A549 (cell line): ENCODE data around the gene FHIT. TPM values are rescaled to one million over a fixed set of nuclear protein-coding genes. Genes with fewer than 3 reads are reported as not detected.

ENCODE experiments used
- ATAC-seq, 2 experiments: fragments of 200-7000 bp in 1 of 2; fragments of >200 bp in 1 of 2; cut with Nextera tagmentation in 1 of 2; cut with Tn5 transposase in 1 of 2; 3 replicates each; pipeline versions ENCODE4 v1.8.0 to v1.9.1; 2018 to 2020; ENCODE audit warnings: mild to moderate bottlenecking in 1 of 2, moderate library complexity in 1 of 2
- CTCF ChIA-PET: fragments of 300-600 bp; sonication (Branson Sonifier 250); formaldehyde crosslinking; extraction: SDS; loops from one replicate; lab custom pipeline; 2021; ENCODE audit warnings: antibody characterized with exemption, inconsistent platforms; lab: Yijun Ruan, JAX
- POLR2A ChIA-PET: fragments of 350-600 bp; formaldehyde crosslinking; extraction: SDS; loops from one replicate; lab custom pipeline; 2021; ENCODE audit warnings: antibody characterized with exemption, inconsistent platforms; lab: Yijun Ruan, JAX
- DNase-seq, 2 experiments: peaks; one replicate each; pipeline versions ENCODE4 v3.0.0 to v3.0.0-alpha.2; 2011 to 2016; ENCODE audit warnings: low read depth in 1 of 2, low spot score in 1 of 2
- FAIRE-seq: peaks from 2 replicates; lab custom pipeline; 2011; peaks lifted over from hg19 to GRCh38; lab: Jason Lieb, UNC
- H3K27ac ChIP-seq, 2 experiments: fragments of >200 bp; sonication (Bioruptor Twin); formaldehyde crosslinking; 3 replicates each; pipeline ENCODE4 v1.5.1; 2016 to 2017
- H3K4me1 ChIP-seq: fragments of >200 bp; sonication (Bioruptor Twin); formaldehyde crosslinking; 3 replicates; pipeline ENCODE4 v1.6.1; 2016
- H3K4me2 ChIP-seq: fragments of >200 bp; sonication (Bioruptor Twin); formaldehyde crosslinking; 3 replicates; pipeline ENCODE4 v1.6.1; 2016
- H3K4me3 ChIP-seq: fragments of >200 bp; sonication (Bioruptor Twin); formaldehyde crosslinking; 3 replicates; pipeline ENCODE4 v1.5.1; 2016
- H3K9me3 ChIP-seq: fragments of >200 bp; sonication (Bioruptor Twin); formaldehyde crosslinking; 3 replicates; pipeline ENCODE4 v1.6.1; 2016
- BCL3 ChIP-seq: fragments of >200 bp; sonication (Bioruptor Twin); formaldehyde crosslinking; IDR thresholded peaks from 3 replicates; pipeline ENCODE4 v1.6.1; 2016
- CBX2 ChIP-seq: fragments of 200-600 bp; sonication (generic); IDR thresholded peaks from 2 replicates; pipeline ENCODE4 v1.6.1; 2016; ENCODE audit warnings: low read depth, mild to moderate bottlenecking, borderline replicate concordance
- CBX8 ChIP-seq: fragments of 200-600 bp; sonication (generic); IDR thresholded peaks from 2 replicates; pipeline ENCODE4 v1.6.1; 2016
- CHD2 ChIP-seq: fragments of 150-350 bp; IDR thresholded peaks from 2 replicates; pipeline ENCODE4 v1.6.1; 2014; ENCODE audit warnings: low read length; ENCODE audit not compliant: partially characterized antibody
- EHF ChIP-seq: fragments of 250-450 bp; sonication (Bioruptor Pico); IDR thresholded peaks from 2 replicates; pipeline ENCODE4 v1.5.0; 2020; ENCODE audit warnings: mild to moderate bottlenecking
- EHMT2 ChIP-seq: fragments of 200-600 bp; sonication (generic); IDR thresholded peaks from 2 replicates; pipeline ENCODE4 v1.6.1; 2016; ENCODE audit warnings: antibody characterized with exemption, low read depth, mild to moderate bottlenecking, moderate library complexity
- ELK1 ChIP-seq: fragments of 150-350 bp; IDR thresholded peaks from 2 replicates; pipeline ENCODE4 v1.6.1; 2014; ENCODE audit warnings: low read depth, mild to moderate bottlenecking, low read length
- EP300 ChIP-seq, 2 experiments: fragments of >200 bp; sonication (Bioruptor Twin); formaldehyde crosslinking; IDR thresholded peaks; 2 replicates in 1 of 2; 3 replicates in 1 of 2; pipeline ENCODE4 v1.6.1; 2016 to 2017
- ESRRA ChIP-seq: fragments of 150-350 bp; IDR thresholded peaks from 2 replicates; pipeline ENCODE4 v1.6.1; 2014; ENCODE audit warnings: mild to moderate bottlenecking, low read length, borderline replicate concordance
- GATA3 ChIP-seq: IDR thresholded peaks from 2 replicates; pipeline ENCODE4 v1.6.1; 2012; ENCODE audit warnings: borderline replicate concordance
- HDAC2 ChIP-seq: fragments of 200-600 bp; sonication (generic); IDR thresholded peaks from 2 replicates; pipeline ENCODE4 v1.6.1; 2016
- HOXA7 ChIP-seq: fragments of 250-450 bp; sonication (Bioruptor Pico); IDR thresholded peaks from 2 replicates; pipeline ENCODE4 v1.5.0; 2020; ENCODE audit warnings: mild to moderate bottlenecking, moderate library complexity
- HOXB5 ChIP-seq: fragments of 250-450 bp; sonication (Bioruptor Pico); IDR thresholded peaks from 2 replicates; pipeline ENCODE4 v1.5.0; 2020; ENCODE audit warnings: mild to moderate bottlenecking, moderate library complexity
- JUN ChIP-seq, 2 experiments: fragments of >200 bp; sonication (Bioruptor Twin); formaldehyde crosslinking; IDR thresholded peaks; 2 replicates in 1 of 2; 3 replicates in 1 of 2; pipeline ENCODE4 v1.6.1; 2016 to 2017
- JUNB ChIP-seq: fragments of >200 bp; sonication (Bioruptor Twin); formaldehyde crosslinking; IDR thresholded peaks from 2 replicates; pipeline ENCODE4 v1.6.1; 2016
- NFE2L2 ChIP-seq: fragments of 150-350 bp; conservative IDR thresholded peaks from 2 replicates; pipeline ENCODE4 v1.6.1; 2014; ENCODE audit warnings: low read length
- PHF8 ChIP-seq: fragments of 200-600 bp; sonication (generic); IDR thresholded peaks from 2 replicates; pipeline ENCODE4 v1.6.1; 2016; ENCODE audit warnings: low read depth, mild to moderate bottlenecking, antibody characterized with exemption, moderate library complexity, borderline replicate concordance
- RARB ChIP-seq: fragments of 250-450 bp; sonication (Bioruptor Pico); IDR thresholded peaks from 2 replicates; pipeline ENCODE4 v1.8.0; 2021; ENCODE audit warnings: mild to moderate bottlenecking, moderate library complexity
- RCOR1 ChIP-seq: fragments of 150-350 bp; IDR thresholded peaks from 2 replicates; pipeline ENCODE4 v1.6.1; 2014; ENCODE audit warnings: antibody characterized with exemption, low read length, low read depth
- TP53 ChIP-seq: fragments of 250-450 bp; sonication (Bioruptor Pico); IDR thresholded peaks from 2 replicates; pipeline ENCODE4 v1.5.0; 2021; ENCODE audit warnings: mild to moderate bottlenecking, moderate library complexity
- ZC3H11A ChIP-seq: fragments of 450-650 bp; IDR thresholded peaks from 2 replicates; pipeline ENCODE4 v1.6.1; 2014; ENCODE audit warnings: antibody characterized with exemption, mild to moderate bottlenecking
- ZNF302 ChIP-seq: fragments of 250-450 bp; sonication (Bioruptor Pico); IDR thresholded peaks from 2 replicates; pipeline ENCODE4 v1.9.0; 2021; ENCODE audit warnings: inconsistent platforms, mild to moderate bottlenecking, moderate library complexity
- WGBS: methylation state at CpG from one replicate; pipeline ENCODE4 v1.1.6; 2017; ENCODE audit errors: missing lambda C conversion rate; 5-methylcytosine and 5-hydroxymethylcytosine counted together
- polyA plus RNA-seq, 4 experiments: library from polyadenylated mRNA; depleted of rRNA in 3 of 4; stranded (reverse); fragments of >200 nt; fragmentation: RNase III in 1 of 4; extraction: RNeasy Plus Mini Kit Qiagen cat#74134 plus additional on column Dnase treatment in 1 of 4; gene quantifications; 2 replicates in 3 of 4; 3 replicates in 1 of 4; pipeline ENCODE4 v1.2.3, GENCODE V29; 2011 to 2017
- TF ChIP-seq, protein P1 (sequence below): IDR thresholded peaks from 2 replicates; pipeline ENCODE4 v1.6.1; 2012
- TF ChIP-seq, protein P2 (sequence below): fragments of 250-450 bp; sonication (Bioruptor Pico); IDR thresholded peaks from 2 replicates; pipeline ENCODE4 v1.5.0; 2021; ENCODE audit warnings: mild to moderate bottlenecking, moderate library complexity, borderline replicate concordance

FHIT gene
- polyA plus RNA-seq, 2 of the 4 experiments (the other 2 are of a cell fraction), result 0.76 to 0.92 TPM

DNA sequence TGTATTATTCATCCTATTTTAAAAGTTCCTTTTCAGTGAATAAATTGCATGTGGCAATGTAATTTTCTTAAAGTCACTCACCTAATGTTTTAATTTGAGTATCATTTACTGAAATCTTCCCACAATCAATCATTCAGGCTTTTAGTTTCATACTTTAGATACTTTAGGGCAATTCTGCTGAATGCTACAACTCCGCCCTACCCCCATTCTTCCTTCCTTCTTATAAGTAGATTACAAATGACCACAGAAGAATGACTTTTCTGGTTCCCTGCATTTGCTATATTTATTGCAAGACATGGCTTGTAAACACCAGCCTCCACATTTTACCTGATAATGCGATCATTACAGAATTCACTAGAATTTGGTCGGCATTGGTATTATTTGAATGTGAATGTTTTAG, 1061.9 kb downstream of the FHIT start (continued):
- TF ChIP-seq BCL3 (no peak), CBX2 (no peak), RCOR1 (no peak), EP300 (IDR thresholded peaks at IDR 0.05) (no peak), HOXB5 (CRISPR knock-in tag) (no peak), ESRRA (no peak)

DNA sequence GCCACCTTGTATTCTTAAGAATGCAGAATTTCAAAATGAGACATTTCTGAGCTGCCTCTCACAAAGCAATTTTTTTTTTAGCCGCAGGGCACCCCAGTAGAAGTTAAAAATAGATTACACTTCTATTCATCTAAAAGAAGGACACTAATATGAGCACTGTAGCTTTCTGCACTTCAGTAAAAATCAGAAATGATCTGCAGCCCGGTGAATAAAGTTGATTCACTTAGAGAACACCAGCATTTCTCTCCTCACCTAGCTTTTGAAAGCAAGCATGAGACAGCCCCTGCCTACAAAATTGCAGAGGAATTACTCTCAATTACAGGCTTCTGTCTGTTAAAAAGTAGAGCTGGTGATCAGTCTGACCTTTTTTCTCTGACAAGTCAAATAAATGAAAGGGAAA, 1062.4 kb downstream of the FHIT start:
- DNase-seq, result no peak
- TF ChIP-seq ESRRA, result no peak
- TF ChIP-seq, all 56 proteins: peak for 0
- Histone ChIP-seq H3K4me2 (no peak overlapping the region), H3K4me1 (no peaks in the 10 kb centered on the region), H3K9me3 (no peaks in the 10 kb centered on the region), H3K27ac (no peak overlapping the region), H3K4me3 (no peak overlapping the region)
- ATAC-seq, result no peak
- POLR2A ChIA-PET, result no interaction called here
- WGBS, result 4% methylated on average over 2 of the region's 2 CpGs
- FAIRE-seq, result no peak
- CTCF ChIA-PET, result no interaction called here

GRCh38 chr3:60187343-60187742, 1063.9 kb downstream of the FHIT start:
- CTCF ChIA-PET, result no interaction called here
- 29% methylated on average over 4 of the region's 4 CpGs for WGBS

More at GRCh38 chr3:60187343-60187742, 1063.9 kb downstream of the FHIT start:
- H3K27ac ChIP-seq, result no peak overlapping the region
- DNase-seq, result no peak
- no peak for FAIRE-seq
- ATAC-seq, result no peak
- POLR2A ChIA-PET, result no interaction called here
- H3K4me3 ChIP-seq, result no peak overlapping the region
- no peak overlapping the region for H3K4me2 ChIP-seq
- TF ChIP-seq ZNF302 (no peak), JUN (IDR thresholded peaks at IDR 0.05) (no peak), CBX8 (no peak), ELK1 (no peak), GATA3 (no peak), RCOR1 (no peak), CHD2 (no peak), CBX2 (no peak), JUNB (no peak), PHF8 (no peak), RARB (CRISPR knock-in tag) (no peak), EHF (CRISPR knock-in tag) (no peak), NFE2L2 (no peak), ZC3H11A (no peak), EHMT2 (no peak), HDAC2 (no peak), HOXA7 (no peak), TP53 (CRISPR knock-in tag) (no peak)
- TF ChIP-seq, protein P1, sequence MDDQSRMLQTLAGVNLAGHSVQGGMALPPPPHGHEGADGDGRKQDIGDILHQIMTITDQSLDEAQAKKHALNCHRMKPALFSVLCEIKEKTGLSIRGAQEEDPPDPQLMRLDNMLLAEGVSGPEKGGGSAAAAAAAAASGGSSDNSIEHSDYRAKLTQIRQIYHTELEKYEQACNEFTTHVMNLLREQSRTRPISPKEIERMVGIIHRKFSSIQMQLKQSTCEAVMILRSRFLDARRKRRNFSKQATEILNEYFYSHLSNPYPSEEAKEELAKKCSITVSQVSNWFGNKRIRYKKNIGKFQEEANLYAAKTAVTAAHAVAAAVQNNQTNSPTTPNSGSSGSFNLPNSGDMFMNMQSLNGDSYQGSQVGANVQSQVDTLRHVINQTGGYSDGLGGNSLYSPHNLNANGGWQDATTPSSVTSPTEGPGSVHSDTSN, result no peak
- TF ChIP-seq, protein P2, sequence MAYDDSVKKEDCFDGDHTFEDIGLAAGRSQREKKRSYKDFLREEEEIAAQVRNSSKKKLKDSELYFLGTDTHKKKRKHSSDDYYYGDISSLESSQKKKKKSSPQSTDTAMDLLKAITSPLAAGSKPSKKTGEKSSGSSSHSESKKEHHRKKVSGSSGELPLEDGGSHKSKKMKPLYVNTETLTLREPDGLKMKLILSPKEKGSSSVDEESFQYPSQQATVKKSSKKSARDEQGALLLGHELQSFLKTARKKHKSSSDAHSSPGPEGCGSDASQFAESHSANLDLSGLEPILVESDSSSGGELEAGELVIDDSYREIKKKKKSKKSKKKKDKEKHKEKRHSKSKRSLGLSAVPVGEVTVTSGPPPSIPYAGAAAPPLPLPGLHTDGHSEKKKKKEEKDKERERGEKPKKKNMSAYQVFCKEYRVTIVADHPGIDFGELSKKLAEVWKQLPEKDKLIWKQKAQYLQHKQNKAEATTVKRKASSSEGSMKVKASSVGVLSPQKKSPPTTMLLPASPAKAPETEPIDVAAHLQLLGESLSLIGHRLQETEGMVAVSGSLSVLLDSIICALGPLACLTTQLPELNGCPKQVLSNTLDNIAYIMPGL, result no peak
- no peaks in the 10 kb centered on the region for H3K9me3 ChIP-seq
- H3K4me1 ChIP-seq, result no peaks in the 10 kb centered on the region
